ENCODE measurements around the gene DNAJB14. TPM values are rescaled to one million over a fixed set of nuclear protein-coding genes. Genes with fewer than 3 reads are reported as not detected.
A peak's percentile ranks its signal among the peaks of the same experiment; 100 is the strongest.
"Not testable (repeated sequence)": the region's sequence is repeated elsewhere in the genome, so short reads cannot be mapped to it uniquely, and the experiment has no call there.

Gene DNAJB14
- total RNA-seq, result 97.4 TPM

GRCh38 chr4:99946356-99947189 is at the start of gene DNAJB14:
DNAJB14 (minus strand) TSS chr4:99946618; CDS start chr4:99946571, 47 bp downstream.
- FAIRE-seq, result no peak
- peak; percentile 60 to 74 for DNase-seq (ENCODE audit: low spot score in 2 of 2)

- FAIRE-seq, result no peak
- no peak for DNase-seq (ENCODE audit: low spot score in 2 of 2)
These were observed 45.3 kb upstream of the DNAJB14 start for GRCh38 chr4:99991741-99992140.

- FAIRE-seq, result no peak
These were observed 41.3 kb upstream of the DNAJB14 start for GRCh38 chr4:99987681-99988080.

GRCh38 chr4:99986792-99987191 is 40.4 kb upstream of the DNAJB14 start:
- FAIRE-seq, result no peak

More at GRCh38 chr4:99987681-99988080, 41.3 kb upstream of the DNAJB14 start:
- DNase-seq (ENCODE audit: low spot score in 2 of 2), result no peak

GRCh38 chr4:99983289-99983943 is 37.0 kb upstream of the DNAJB14 start:
- no peak for DNase-seq (ENCODE audit: low spot score in 2 of 2)
- no peak for FAIRE-seq

More at GRCh38 chr4:99986792-99987191, 40.4 kb upstream of the DNAJB14 start:
- DNase-seq (ENCODE audit: low spot score in 2 of 2), result no peak

GRCh38 chr4:99979872-99980271 is 33.5 kb upstream of the DNAJB14 start:
- no peak for FAIRE-seq
- no peak for DNase-seq (ENCODE audit: low spot score in 2 of 2)

GRCh38 chr4:99971453-99972111 is 25.2 kb upstream of the DNAJB14 start:
- DNase-seq (ENCODE audit: low spot score in 2 of 2) (no peak), FAIRE-seq (no peak)

GRCh38 chr4:99968330-99968729 is 21.9 kb upstream of the DNAJB14 start:
- FAIRE-seq (no peak), DNase-seq (ENCODE audit: low spot score in 2 of 2) (no peak)

- FAIRE-seq (no peak), DNase-seq (ENCODE audit: low spot score in 2 of 2) (no peak)
These were observed 20.3 kb upstream of the DNAJB14 start for GRCh38 chr4:99966692-99967091.

GRCh38 chr4:99965674-99966350 is 19.4 kb upstream of the DNAJB14 start:
- DNase-seq (ENCODE audit: low spot score in 2 of 2) (no peak), FAIRE-seq (no peak)

- FAIRE-seq, result no peak
- no peak for DNase-seq (ENCODE audit: low spot score in 2 of 2)
These were observed 18.8 kb upstream of the DNAJB14 start for GRCh38 chr4:99965173-99965572.

- FAIRE-seq (peak; percentile 78), DNase-seq (ENCODE audit: low spot score in 2 of 2) (no peak)
These were observed 15.3 kb upstream of the DNAJB14 start for GRCh38 chr4:99961711-99962110.

GRCh38 chr4:99960648-99961047 is 14.2 kb upstream of the DNAJB14 start:
- no peak for DNase-seq (ENCODE audit: low spot score in 2 of 2)
- no peak for FAIRE-seq

- DNase-seq (ENCODE audit: low spot score in 2 of 2); FAIRE-seq: not testable (repeated sequence)
These were observed 11.8 kb upstream of the DNAJB14 start for GRCh38 chr4:99958207-99958606.

- DNase-seq (ENCODE audit: low spot score in 2 of 2) (no peak), FAIRE-seq (no peak)
These were observed 4.5 kb upstream of the DNAJB14 start for GRCh38 chr4:99950913-99951254.

- DNase-seq (ENCODE audit: low spot score in 2 of 2) (peak; percentile 95), FAIRE-seq (no peak)
These were observed 3.8 kb upstream of the DNAJB14 start, which contains the start of gene H2AZ1 for GRCh38 chr4:99949999-99950912. H2AZ1 (minus strand) TSS chr4:99950275; CDS start chr4:99950170, 105 bp downstream.

- no peak for FAIRE-seq
- DNase-seq (ENCODE audit: low spot score in 2 of 2), result peak; percentile 68 to 80
These were observed 2.9 kb upstream of the DNAJB14 start for GRCh38 chr4:99949034-99949998.

GRCh38 chr4:99947608-99948007 is 1.2 kb upstream of the DNAJB14 start:
- FAIRE-seq, result no peak
- no peak for DNase-seq (ENCODE audit: low spot score in 2 of 2)
